Lower leg skin (tissue), 4 donors: ENCODE measurements around the gene PHPT1. TPM values are rescaled to one million over a fixed set of nuclear protein-coding genes. Genes with fewer than 3 reads are reported as not detected.

ENCODE experiments used
- DNase-seq, 2 donors: peaks; one replicate each; pipeline ENCODE4 v3.0.0-alpha.2; 2019; ENCODE audit warnings: low spot score in 2 of 2
- H3K4me3 ChIP-seq: fragments of 200-600 bp; sonication (generic); 2 replicates; pipeline ENCODE4 v1.5.1; 2017; ENCODE audit warnings: mild to moderate bottlenecking, low read depth; ENCODE audit not compliant: poor library complexity, severe bottlenecking
- POLR2A ChIP-seq, 2 donors: fragments of 450-650 bp; IDR thresholded peaks; one replicate each; pipeline ENCODE4 v1.6.1; 2016 to 2017; ENCODE audit warnings: antibody characterized with exemption in 2 of 2, mild to moderate bottlenecking in 1 of 2, moderate library complexity in 1 of 2
- WGBS, 2 donors: methylation state at CpG; one replicate each; pipeline ENCODE4 v1.1.5; 2018; 5-methylcytosine and 5-hydroxymethylcytosine counted together
- intact Hi-C: fragments of 100-400 bp; cut with DNase I; formaldehyde crosslinking; loops from one replicate; pipeline ENCODE4 v1.15.0; 2023; ENCODE audit warnings: low total_unique reads
- total RNA-seq, 4 donors: library from RNA; depleted of rRNA; stranded (reverse); fragments of >200 nt; gene quantifications; one replicate each; pipeline ENCODE4 v1.1.0, GENCODE V29; 2016
- TF ChIP-seq, protein P1 (sequence below), 3 donors: fragments of 450-650 bp; IDR thresholded peaks; one replicate each; pipeline ENCODE4 v1.5.1; 2016; ENCODE audit warnings: antibody characterized with exemption in 3 of 3, mild to moderate bottlenecking in 3 of 3, moderate library complexity in 2 of 3

Gene PHPT1
- total RNA-seq, 4 donors from 2014 or later = 22.0 to 60.4 (median 48.7) TPM

DNA sequence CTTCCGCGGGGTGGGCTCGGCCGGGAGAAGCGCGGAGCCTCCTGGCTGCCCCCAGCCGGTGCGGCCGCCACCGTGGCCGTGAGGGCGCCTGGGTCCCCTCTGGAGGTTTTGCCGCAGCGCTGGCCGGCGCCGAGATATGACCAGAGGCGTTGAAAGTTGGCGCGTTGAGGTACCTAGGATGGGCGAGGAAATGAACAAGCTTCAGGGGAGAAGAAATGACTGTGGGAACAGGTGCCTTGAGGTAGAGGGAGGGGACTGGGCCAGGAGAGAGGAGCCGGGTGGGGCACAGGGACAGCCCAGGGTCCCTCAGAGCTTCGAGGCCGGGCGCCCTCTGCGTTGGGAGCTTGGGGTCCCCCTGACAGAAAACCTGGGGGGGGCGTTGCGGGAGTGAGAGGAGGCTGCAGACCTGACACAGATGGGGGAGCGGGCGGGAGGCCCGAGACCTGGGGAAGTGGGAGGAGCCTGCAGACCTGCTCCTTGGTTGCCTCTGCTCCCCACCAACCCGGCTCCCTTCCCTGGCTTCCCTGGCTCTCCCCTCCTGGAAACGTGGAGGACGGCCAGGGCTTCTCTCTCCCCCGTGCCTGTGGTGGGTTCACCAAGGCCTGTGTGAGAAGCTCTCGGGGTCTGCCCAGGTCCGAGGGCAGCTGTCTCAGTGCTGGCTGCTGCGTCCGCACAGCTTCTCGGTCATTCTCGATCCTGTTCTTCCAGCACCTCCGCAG is 27.2 kb upstream of the PHPT1 start:
- DNase-seq = no peak
- H3K4me3 ChIP-seq = no peak overlapping the region
- intact Hi-C loops = no loop called here
- no peak for TF ChIP-seq POLR2A (IDR thresholded peaks at IDR 0.05)
- TF ChIP-seq, protein P1, sequence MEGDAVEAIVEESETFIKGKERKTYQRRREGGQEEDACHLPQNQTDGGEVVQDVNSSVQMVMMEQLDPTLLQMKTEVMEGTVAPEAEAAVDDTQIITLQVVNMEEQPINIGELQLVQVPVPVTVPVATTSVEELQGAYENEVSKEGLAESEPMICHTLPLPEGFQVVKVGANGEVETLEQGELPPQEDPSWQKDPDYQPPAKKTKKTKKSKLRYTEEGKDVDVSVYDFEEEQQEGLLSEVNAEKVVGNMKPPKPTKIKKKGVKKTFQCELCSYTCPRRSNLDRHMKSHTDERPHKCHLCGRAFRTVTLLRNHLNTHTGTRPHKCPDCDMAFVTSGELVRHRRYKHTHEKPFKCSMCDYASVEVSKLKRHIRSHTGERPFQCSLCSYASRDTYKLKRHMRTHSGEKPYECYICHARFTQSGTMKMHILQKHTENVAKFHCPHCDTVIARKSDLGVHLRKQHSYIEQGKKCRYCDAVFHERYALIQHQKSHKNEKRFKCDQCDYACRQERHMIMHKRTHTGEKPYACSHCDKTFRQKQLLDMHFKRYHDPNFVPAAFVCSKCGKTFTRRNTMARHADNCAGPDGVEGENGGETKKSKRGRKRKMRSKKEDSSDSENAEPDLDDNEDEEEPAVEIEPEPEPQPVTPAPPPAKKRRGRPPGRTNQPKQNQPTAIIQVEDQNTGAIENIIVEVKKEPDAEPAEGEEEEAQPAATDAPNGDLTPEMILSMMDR (IDR thresholded peaks at IDR 0.05) = no peak
- WGBS, 2 donors = 79 to 81% methylated on average over 38 to 42 of the region's 42 CpGs

DNA sequence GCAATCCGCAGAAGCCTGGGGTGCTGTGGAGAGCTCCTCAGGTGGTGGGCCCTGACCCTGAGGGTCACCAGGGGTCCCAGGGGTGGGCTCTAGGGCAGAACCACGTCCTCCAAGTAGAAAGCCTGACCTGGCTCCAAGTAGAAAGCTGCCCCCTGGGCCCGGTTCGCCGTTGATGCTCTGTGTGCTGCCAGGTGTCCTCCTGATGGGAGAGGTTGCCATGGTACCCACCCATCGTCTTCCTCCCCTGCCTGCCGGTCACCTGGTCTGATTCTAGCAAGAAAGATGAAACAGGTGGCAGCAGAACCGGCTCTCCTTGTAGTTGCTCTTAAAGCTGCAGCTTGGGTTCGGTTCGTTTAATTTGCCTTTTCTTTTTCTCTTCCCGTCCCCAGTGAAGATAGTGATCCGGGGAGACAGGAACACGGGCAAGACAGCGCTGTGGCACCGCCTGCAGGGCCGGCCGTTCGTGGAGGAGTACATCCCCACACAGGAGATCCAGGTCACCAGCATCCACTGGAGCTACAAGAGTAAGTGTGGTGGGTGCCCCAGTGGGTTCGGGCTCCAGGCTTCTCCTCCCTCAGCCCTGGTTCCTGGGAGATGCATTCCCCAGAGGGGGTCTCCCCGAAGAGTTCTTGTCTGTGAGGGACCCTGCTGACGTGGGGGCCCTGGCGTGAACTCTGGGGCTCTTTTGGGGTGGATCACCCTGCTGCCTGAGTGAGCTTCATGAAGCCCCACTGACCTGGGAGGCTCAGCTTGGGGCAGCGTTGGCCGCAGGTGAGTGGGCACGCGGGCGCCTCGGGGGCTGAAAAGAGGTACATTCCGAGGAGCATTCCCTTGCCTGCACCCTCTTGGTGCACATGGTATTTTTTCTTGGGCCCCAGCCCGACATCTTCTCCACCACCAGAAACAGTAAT is 25.8 kb upstream of the PHPT1 start:
- H3K4me3 ChIP-seq = no peak overlapping the region
- no peak for DNase-seq
- intact Hi-C loops = no loop called here
- WGBS, 2 donors = 89% methylated on average over 30 of the region's 30 CpGs
- no peak for TF ChIP-seq POLR2A (IDR thresholded peaks at IDR 0.05)
- TF ChIP-seq, protein P1 (IDR thresholded peaks at IDR 0.05) = no peak

DNA sequence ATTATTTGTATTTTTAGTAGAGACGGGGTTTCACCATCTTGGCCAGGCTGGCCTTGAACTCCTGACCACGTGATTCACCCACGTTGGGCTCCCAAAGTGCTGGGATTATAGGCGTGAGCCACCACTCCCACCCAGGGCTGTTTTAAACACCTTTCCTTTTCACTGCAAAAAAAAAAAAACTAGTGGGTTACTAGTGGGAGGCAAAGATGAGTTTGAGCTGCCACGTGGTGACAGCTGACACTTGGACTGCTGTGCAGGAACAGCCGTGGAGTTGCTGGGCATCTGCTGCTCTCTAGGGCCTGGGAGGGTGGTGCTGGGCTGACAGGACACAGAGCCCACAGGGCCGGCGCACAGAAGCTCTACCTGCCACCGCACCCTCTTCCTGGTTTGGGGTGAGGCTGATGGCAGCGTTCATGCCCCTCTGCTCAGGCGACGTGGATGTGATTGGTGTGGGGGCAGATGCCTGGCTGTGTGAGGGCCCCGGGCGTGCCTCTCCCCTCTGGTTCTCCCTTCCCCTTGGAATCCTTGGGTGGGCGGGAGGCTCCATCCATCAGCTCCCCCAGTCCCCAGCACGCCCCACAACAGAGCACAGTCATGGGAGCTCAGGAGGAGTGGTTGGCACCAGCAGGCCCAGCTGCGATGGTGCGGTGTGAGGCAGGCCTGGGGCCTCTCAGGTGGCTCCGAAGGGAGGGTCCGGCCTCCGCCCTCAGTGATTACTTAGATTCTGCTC is 24.5 kb upstream of the PHPT1 start:
- TF ChIP-seq, protein P1 (IDR thresholded peaks at IDR 0.05) = no peak
- no peak for TF ChIP-seq POLR2A (IDR thresholded peaks at IDR 0.05)
- WGBS, 2 donors = 90 to 94% methylated on average over 21 of the region's 21 CpGs

DNA sequence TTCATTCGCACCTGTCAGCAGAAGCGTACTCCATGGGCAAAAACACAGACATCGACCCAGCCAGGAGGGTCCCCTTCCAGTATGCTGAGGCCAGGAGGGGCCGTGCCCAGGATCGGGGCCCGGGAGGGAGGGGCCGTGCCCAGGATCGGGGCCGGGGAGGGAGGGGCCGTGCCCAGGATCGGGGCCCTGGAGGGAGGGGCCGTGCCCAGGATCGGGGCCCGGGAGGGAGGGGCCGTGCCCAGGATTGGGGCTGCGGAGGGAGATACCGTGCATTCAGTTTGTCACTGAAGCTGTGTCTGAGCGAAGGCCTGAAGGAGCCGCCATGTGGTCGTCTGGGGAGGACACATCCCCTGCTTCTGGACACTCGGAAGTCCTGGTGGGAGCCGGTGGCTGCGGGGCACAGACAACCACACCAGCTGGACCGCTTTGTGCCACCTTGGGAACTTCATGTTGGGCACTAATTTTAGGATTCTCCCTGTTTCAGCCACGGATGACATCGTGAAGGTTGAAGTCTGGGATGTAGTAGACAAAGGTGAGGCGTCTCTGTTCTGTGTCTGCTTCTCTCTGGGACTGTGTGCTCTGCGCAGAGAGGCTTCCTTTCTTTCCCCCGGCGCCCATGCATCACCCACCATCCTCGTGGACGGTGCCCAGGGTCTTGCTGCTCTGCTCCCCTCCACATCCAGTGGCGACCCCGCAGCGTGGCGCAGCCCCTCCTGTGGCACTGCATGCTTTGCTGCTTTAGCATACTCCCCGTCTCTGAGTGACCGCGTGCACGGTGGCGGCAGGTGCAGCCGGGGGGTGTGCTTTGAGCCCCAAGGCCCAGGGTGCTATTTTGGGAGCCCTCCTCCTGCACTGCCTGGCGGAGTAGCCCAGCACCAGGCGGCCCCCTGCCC is 23.7 kb upstream of the PHPT1 start:
- WGBS, 2 donors = 92 to 93% methylated on average over 37 to 44 of the region's 44 CpGs
- H3K4me3 ChIP-seq = no peak overlapping the region
- TF ChIP-seq POLR2A (IDR thresholded peaks at IDR 0.05) = no peak
- TF ChIP-seq, protein P1 (IDR thresholded peaks at IDR 0.05) = no peak
- no peak for DNase-seq
- intact Hi-C loops = no loop called here

More for the DNA sequence above, 24.5 kb upstream of the PHPT1 start:
- H3K4me3 ChIP-seq = no peak overlapping the region
- intact Hi-C loops = no loop called here
- no peak for DNase-seq

DNA sequence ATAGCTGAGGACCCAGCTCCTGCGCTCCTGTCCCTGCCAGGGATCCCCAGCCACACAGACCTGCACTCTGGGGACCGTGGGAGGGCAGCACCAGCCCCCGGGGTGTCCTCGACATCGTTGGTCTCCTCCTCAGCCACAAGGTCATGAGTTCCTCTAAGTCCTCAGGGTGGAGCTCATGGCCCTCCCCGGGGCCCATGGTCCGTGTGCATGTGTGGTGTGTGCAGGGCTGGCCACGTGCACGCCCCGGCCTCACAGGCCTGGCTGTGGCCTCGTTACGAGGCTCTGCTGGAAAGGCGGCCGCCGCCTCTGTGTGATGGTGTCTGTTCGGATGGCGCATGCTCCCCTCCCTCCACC is 23.0 kb upstream of the PHPT1 start:
- DNase-seq = no peak
- 92 to 97% methylated on average over 15 to 17 of the region's 17 CpGs for WGBS, 2 donors

More for the DNA sequence above, 23.0 kb upstream of the PHPT1 start:
- TF ChIP-seq, protein P1 (IDR thresholded peaks at IDR 0.05) = no peak
- no peak for TF ChIP-seq POLR2A (IDR thresholded peaks at IDR 0.05)
- no peak overlapping the region for H3K4me3 ChIP-seq
- intact Hi-C loops = no loop called here
